ENCODE data around the gene KIF24. TPM values are rescaled to one million over a fixed set of nuclear protein-coding genes. Genes with fewer than 3 reads are reported as not detected.
"Not testable (repeated sequence)": the region's sequence is repeated elsewhere in the genome, so short reads cannot be mapped to it uniquely, and the experiment has no call there.

KIF24 gene
- total RNA-seq, 1 donor from 2014 or later, result 0.40 TPM

GRCh38 chr9:34326690-34327089 lies 2.4 kb downstream of the KIF24 start:
- no peak for DNase-seq (ENCODE audit: low read depth in 2 of 2)

GRCh38 chr9:34322899-34323591 lies 6.0 kb downstream of the KIF24 start:
- DNase-seq (ENCODE audit: low read depth in 2 of 2), result no peak

GRCh38 chr9:34321451-34321850 lies 7.6 kb downstream of the KIF24 start:
- no peak for DNase-seq (ENCODE audit: low read depth in 2 of 2)

- DNase-seq (ENCODE audit: low read depth in 2 of 2), result no peak
Measured at GRCh38 chr9:34318163-34318790, 10.8 kb downstream of the KIF24 start.

- no peak for DNase-seq (ENCODE audit: low read depth in 2 of 2)
Measured at GRCh38 chr9:34317436-34317835, 11.6 kb downstream of the KIF24 start.

DNA sequence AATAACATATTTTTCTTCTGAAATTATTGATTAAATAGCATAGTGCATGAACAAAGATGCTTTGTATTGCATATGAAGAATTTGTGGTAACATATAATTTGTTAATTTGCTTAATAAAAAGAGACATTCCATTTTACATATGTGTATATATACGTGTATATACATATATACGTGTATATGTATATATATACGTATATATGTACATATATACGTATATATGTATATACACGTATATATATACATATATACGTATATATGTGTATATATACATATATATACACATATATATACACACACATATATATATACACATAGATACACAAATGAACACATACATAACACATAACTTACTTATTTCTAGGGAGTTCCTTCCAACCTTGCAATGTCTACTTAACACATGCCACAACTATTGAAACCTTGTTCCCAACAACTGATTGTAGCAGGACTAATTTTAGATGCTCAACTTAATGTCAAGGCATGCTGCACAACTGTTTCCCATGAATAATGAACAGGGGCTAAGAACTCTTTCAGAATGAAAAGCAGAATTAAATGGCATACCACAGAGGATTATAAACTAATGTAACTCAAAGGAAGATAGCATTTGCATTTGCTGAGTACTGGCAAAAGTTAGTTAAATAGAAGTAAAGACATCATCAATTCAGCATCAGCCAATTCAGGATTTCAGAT lies 17.4 kb downstream of the KIF24 start:
- DNase-seq (ENCODE audit: low read depth in 2 of 2), result no peak

GRCh38 chr9:34310215-34310614 lies 18.9 kb downstream of the KIF24 start:
- DNase-seq (ENCODE audit: low read depth in 2 of 2), result no peak

DNA sequence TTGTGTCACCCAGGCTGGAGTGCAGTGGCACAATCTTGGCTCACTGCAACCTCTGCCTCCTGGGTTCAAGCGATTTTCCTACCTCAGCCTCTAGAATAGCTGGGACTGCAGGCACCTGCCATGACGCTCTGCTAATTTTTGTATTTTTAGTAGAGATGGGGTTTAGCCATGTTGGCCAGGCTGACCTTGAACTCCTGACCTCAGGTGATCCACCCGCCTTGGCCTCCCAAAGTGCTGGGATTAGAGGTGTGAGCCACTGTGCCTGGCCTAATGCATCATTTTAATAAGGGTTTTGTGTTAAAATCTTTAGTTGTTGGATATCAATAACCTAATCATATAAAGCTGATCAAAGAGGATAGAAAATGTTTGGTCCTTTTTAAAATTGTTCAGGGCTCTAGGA lies 20.8 kb downstream of the KIF24 start:
- DNase-seq (ENCODE audit: low read depth in 2 of 2), result not testable (repeated sequence)

DNA sequence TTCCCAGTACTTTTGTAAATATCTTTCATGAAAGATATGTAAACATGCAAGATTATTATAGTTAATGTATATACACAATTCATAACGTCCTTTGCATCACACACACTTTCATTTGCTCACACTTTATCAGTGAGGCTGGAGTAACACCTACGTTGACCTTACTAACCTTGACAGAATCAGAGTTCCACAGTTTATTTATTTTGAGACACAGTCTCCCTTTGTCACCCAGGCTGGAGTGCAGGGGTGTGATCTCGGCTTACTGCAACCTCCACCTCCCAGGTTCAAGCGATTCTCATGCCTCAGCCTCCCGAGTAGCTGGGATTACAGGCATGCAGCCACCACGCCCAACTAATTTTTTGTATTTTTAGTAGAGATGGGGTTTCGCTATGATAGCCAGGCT lies 28.0 kb downstream of the KIF24 start:
- not testable (repeated sequence) for DNase-seq (ENCODE audit: low read depth in 2 of 2)

GRCh38 chr9:34292552-34292951 lies 36.5 kb downstream of the KIF24 start:
- DNase-seq (ENCODE audit: low read depth in 2 of 2), result no peak

GRCh38 chr9:34291423-34291822 lies 37.6 kb downstream of the KIF24 start:
- DNase-seq (ENCODE audit: low read depth in 2 of 2), result no peak

GRCh38 chr9:34291023-34291422 lies 38.0 kb downstream of the KIF24 start:
- DNase-seq (ENCODE audit: low read depth in 2 of 2), result no peak

GRCh38 chr9:34289159-34289558 lies 39.9 kb downstream of the KIF24 start:
- no peak for DNase-seq (ENCODE audit: low read depth in 2 of 2)

- DNase-seq (ENCODE audit: low read depth in 2 of 2), result no peak
Measured at GRCh38 chr9:34282096-34282495, 47.0 kb downstream of the KIF24 start.

DNA sequence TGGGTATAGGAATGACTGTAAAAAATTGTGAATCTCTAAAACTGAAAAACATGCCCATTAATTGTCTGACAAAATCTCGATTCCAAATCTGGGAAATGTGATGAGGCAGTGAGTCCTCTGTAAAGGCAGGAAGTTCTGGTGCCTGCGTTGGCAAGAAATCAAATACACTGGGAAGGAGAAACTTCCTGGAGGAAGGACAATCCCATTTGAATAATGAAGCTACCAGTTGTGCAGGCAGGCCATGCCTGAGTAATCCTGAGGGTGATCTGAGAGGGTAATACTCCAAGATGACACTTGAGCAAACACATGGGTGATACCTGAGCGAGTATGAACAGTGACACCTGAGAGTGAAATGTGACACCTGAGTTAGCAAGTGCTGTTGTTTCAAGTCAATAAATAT lies 49.7 kb downstream of the KIF24 start:
- DNase-seq (ENCODE audit: low read depth in 2 of 2), result peak; percentile 85 to 92

Other genes with a start within 250 kb of the KIF24 start
- 13.5 and 18.8 TPM in 2 replicates for gene DCAF12, start 202.6 kb downstream of the KIF24 start, total RNA-seq
- gene UBAP1, start 150.2 kb downstream of the KIF24 start, total RNA-seq, result 18.3 and 20.2 TPM in 2 replicates
- 30.9 and 38.3 TPM in 2 replicates for gene NUDT2, start 301 bp upstream of the KIF24 start, total RNA-seq
- gene MYORG, start 47.6 kb upstream of the KIF24 start, total RNA-seq, result 1.7 and 2.6 TPM in 2 replicates
- gene FAM219A, start 129.3 kb upstream of the KIF24 start, total RNA-seq, result 4.0 and 4.8 TPM in 2 replicates
- gene DNAI1, start 129.5 kb upstream of the KIF24 start, total RNA-seq, result not detected in 2 replicates
- gene ENHO, start 193.7 kb upstream of the KIF24 start, total RNA-seq, result not detected in 2 replicates